Measurements from ENCODE around the gene MSN. TPM values are rescaled to one million over a fixed set of nuclear protein-coding genes. Genes with fewer than 3 reads are reported as not detected.
A peak's percentile ranks its signal among the peaks of the same experiment; 100 is the strongest.
"Not testable (repeated sequence)": the region's sequence is repeated elsewhere in the genome, so short reads cannot be mapped to it uniquely, and the experiment has no call there.

Gene MSN
- 308 and 350 TPM in 2 replicates for total RNA-seq (2014; rRNA removed)
- percentile 96 among the genes with signal in this experiment for Bru-seq, nascent RNA
- percentile 95 among the genes with signal in this experiment for BruChase-seq, experiment 1, labeled RNA remaining after a 6-hour chase
- percentile 88 among the genes with signal in this experiment for BruChase-seq, experiment 2, labeled RNA remaining after a 2-hour chase
- long read RNA-seq, transcript MSN-201 (13 exons, 3,944 nt): major isoform, 67 of 145 reads
- long read RNA-seq, partial matches to known transcripts: 72 of 145 reads
- long read RNA-seq, other reads (novel, unspliced or antisense): 6 of 145 reads

- H3K9me2 ChIP-seq (replicated peaks; ENCODE audit: low read length): no peaks in the 10 kb centered on the region
- DNase-seq (peak; percentile 66), ATAC-seq (peak; percentile 71)
- H3F3A ChIP-seq (ENCODE audit: low read length, unreplicated experiment): no peaks in the 10 kb centered on the region
- H3K9me3 ChIP-seq (ENCODE audit: low read length): no peaks in the 10 kb centered on the region
- peaks cover 11% of the 10 kb centered on the region; the same call in 1 of the 2 replicates for H3K36me3 ChIP-seq (ENCODE audit: low read depth, low read length)
- POLR2A ChIA-PET (ENCODE audit: unreplicated experiment): interaction anchor here (0.6 to 1.0 kb wide), 4 partner anchors 11 to 142 kb away, joined by 3 to 15 read pairs (median 6); no protein-coding TSS in a partner anchor
- TF ChIP-seq, protein P1, sequence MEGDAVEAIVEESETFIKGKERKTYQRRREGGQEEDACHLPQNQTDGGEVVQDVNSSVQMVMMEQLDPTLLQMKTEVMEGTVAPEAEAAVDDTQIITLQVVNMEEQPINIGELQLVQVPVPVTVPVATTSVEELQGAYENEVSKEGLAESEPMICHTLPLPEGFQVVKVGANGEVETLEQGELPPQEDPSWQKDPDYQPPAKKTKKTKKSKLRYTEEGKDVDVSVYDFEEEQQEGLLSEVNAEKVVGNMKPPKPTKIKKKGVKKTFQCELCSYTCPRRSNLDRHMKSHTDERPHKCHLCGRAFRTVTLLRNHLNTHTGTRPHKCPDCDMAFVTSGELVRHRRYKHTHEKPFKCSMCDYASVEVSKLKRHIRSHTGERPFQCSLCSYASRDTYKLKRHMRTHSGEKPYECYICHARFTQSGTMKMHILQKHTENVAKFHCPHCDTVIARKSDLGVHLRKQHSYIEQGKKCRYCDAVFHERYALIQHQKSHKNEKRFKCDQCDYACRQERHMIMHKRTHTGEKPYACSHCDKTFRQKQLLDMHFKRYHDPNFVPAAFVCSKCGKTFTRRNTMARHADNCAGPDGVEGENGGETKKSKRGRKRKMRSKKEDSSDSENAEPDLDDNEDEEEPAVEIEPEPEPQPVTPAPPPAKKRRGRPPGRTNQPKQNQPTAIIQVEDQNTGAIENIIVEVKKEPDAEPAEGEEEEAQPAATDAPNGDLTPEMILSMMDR (conservative IDR thresholded peaks at IDR 0.05; ENCODE audit: low read depth, low read length): 0 out of 2 replicates have a peak, but pooled peaks have one; percentile 13
- TF ChIP-seq EZH2phosphoT487 (IDR thresholded peaks at IDR 0.05; ENCODE audit: borderline replicate concordance, low read length) (no peak), EZH2 (IDR thresholded peaks at IDR 0.05; ENCODE audit: low read length, unreplicated experiment) (no peak)
- CTCF ChIA-PET: interaction anchor here (0.9 to 1.4 kb wide), 3 partner anchors 11 to 36 kb away, joined by 3 to 4 read pairs (median 3); no protein-coding TSS in a partner anchor
- H3K27me3 ChIP-seq (ENCODE audit: low read length): no peaks in the 10 kb centered on the region
- peak within 1 kb of the TSS; percentile 99 for H3K4me3 ChIP-seq (ENCODE audit: low read length)
- peak within 1 kb of the TSS; percentile 99 for H3K27ac ChIP-seq (ENCODE audit: low read length)
- peaks cover 53% of the 10 kb centered on the region for H3K79me2 ChIP-seq (ENCODE audit: low read length)
- peaks cover 34% of the 10 kb centered on the region for H3K4me1 ChIP-seq (ENCODE audit: insufficient read depth, low read length)
- peak within 1 kb of the TSS; percentile 95 for H3K4me2 ChIP-seq (ENCODE audit: low read length)
- H4K20me1 ChIP-seq (ENCODE audit: low read length): peaks cover 10% of the 10 kb centered on the region
- peak within 1 kb of the TSS; percentile 98 for H3K9ac ChIP-seq (ENCODE audit: low read length)
- intact Hi-C loops (cut with micrococcal nuclease): loop anchor here (1.0 to 5.0 kb wide), 2 partner anchors 35 to 72 kb away; no protein-coding TSS in a partner anchor
- H2AFZ ChIP-seq (ENCODE audit: low read length): peak within 1 kb of the TSS; percentile 77
- BruUV-seq (replicated peaks): TSS peak; percentile 99
Observed at GRCh38 chrX:65667503-65668376, at the start of gene MSN. Gene MSN (plus strand): TSS chrX:65667654. CDS start chrX:65667842, 188 bp downstream.

- CTCF ChIA-PET; DNase-seq; H3K4me1 ChIP-seq (ENCODE audit: insufficient read depth, low read length); H3K27me3 ChIP-seq (ENCODE audit: low read length); H4K20me1 ChIP-seq (ENCODE audit: low read length); H3K36me3 ChIP-seq (ENCODE audit: low read depth, low read length); intact Hi-C loops (cut with micrococcal nuclease); H3K9me2 ChIP-seq (replicated peaks; ENCODE audit: low read length); POLR2A ChIA-PET (ENCODE audit: unreplicated experiment); H3K9ac ChIP-seq (ENCODE audit: low read length); H3K79me2 ChIP-seq (ENCODE audit: low read length); BruUV-seq (replicated peaks); H3K4me3 ChIP-seq (ENCODE audit: low read length); H3K27ac ChIP-seq (ENCODE audit: low read length); H3K9me3 ChIP-seq (ENCODE audit: low read length); H3K4me2 ChIP-seq (ENCODE audit: low read length); H3F3A ChIP-seq (ENCODE audit: low read length, unreplicated experiment); H2AFZ ChIP-seq (ENCODE audit: low read length); ATAC-seq: not testable (repeated sequence)
Observed at GRCh38 chrX:65620096-65620705, 47.3 kb upstream of the MSN start.

- no peaks in the 10 kb centered on the region for H3K9me3 ChIP-seq (ENCODE audit: low read length)
- TF ChIP-seq EZH2 (IDR thresholded peaks at IDR 0.05; ENCODE audit: low read length, unreplicated experiment): no peak
- no peaks in the 10 kb centered on the region for H3K27me3 ChIP-seq (ENCODE audit: low read length)
- no peak overlapping the region for H3K27ac ChIP-seq (ENCODE audit: low read length)
- H3K4me3 ChIP-seq (ENCODE audit: low read length): no peak overlapping the region
- H2AFZ ChIP-seq (ENCODE audit: low read length): no peak overlapping the region
- ATAC-seq: no peak
- H3K9ac ChIP-seq (ENCODE audit: low read length): no peak overlapping the region
- no peaks in the 10 kb centered on the region for H3K79me2 ChIP-seq (ENCODE audit: low read length)
- intact Hi-C loops (cut with micrococcal nuclease): no loop called here
- no peaks in the 10 kb centered on the region for H3K36me3 ChIP-seq (ENCODE audit: low read depth, low read length)
- DNase-seq: no peak
- H4K20me1 ChIP-seq (ENCODE audit: low read length): no peaks in the 10 kb centered on the region
- H3F3A ChIP-seq (ENCODE audit: low read length, unreplicated experiment): no peaks in the 10 kb centered on the region
- no peaks in the 10 kb centered on the region for H3K4me1 ChIP-seq (ENCODE audit: insufficient read depth, low read length)
- no TSS peak for BruUV-seq (replicated peaks)
- ChIA-PET POLR2A (ENCODE audit: unreplicated experiment) (no interaction called here), CTCF (no interaction called here)
- no peak overlapping the region for H3K4me2 ChIP-seq (ENCODE audit: low read length)
- no peaks in the 10 kb centered on the region for H3K9me2 ChIP-seq (replicated peaks; ENCODE audit: low read length)
Observed at GRCh38 chrX:65630771-65631170, 36.7 kb upstream of the MSN start.

All from PC-3 (cell line).